Prostate gland (tissue), 2 donors: Measurements from ENCODE around the gene GCHFR. TPM values are rescaled to one million over a fixed set of nuclear protein-coding genes. Genes with fewer than 3 reads are reported as not detected.
A peak's percentile ranks its signal among the peaks of the same experiment; 100 is the strongest.

ENCODE experiments used
- DNase-seq: peaks from one replicate; pipeline ENCODE4 v3.0.0-alpha.2; 2019; ENCODE audit warnings: low spot score
- H3K27ac ChIP-seq, 2 donors: fragments of 200-600 bp; sonication (generic); 2 replicates each; pipeline ENCODE4 v1.5.1; 2017 to 2019
- H3K27me3 ChIP-seq: fragments of 200-600 bp; sonication (generic); replicated peaks from 2 replicates; pipeline ENCODE4 v1.5.1; 2019; ENCODE audit not compliant: insufficient read depth
- H3K36me3 ChIP-seq, 2 donors: fragments of 200-600 bp; sonication (generic); 1 replicate in 1 of 2; 2 replicates in 1 of 2; pipeline versions ENCODE4 v1.5.1 to v1.8.1; 2017 to 2019
- H3K4me1 ChIP-seq: fragments of 200-600 bp; sonication (generic); replicated peaks from 2 replicates; pipeline ENCODE4 v1.5.1; 2019
- H3K4me3 ChIP-seq, 2 donors: fragments of 200-600 bp; sonication (generic); 2 replicates each; pipeline ENCODE4 v1.5.1; 2017 to 2019
- H3K9me3 ChIP-seq: fragments of 200-600 bp; sonication (generic); 2 replicates; pipeline ENCODE4 v1.5.1; 2017
- POLR2A ChIP-seq: fragments of 450-650 bp; IDR thresholded peaks from one replicate; pipeline ENCODE4 v1.6.1; 2016; ENCODE audit warnings: antibody characterized with exemption, mild to moderate bottlenecking
- POLR2AphosphoS5 ChIP-seq: sonication (generic); formaldehyde crosslinking; IDR thresholded peaks from one replicate; pipeline ENCODE4 v1.6.1; 2017; ENCODE audit warnings: antibody characterized with exemption
- WGBS: methylation state at CpG from one replicate; pipeline ENCODE4 v1.1.5; 2018; 5-methylcytosine and 5-hydroxymethylcytosine counted together
- intact Hi-C: fragments of 100-400 bp; cut with DNase I; formaldehyde crosslinking; loops from one replicate; pipeline ENCODE4 v1.14.2; 2022
- total RNA-seq, 2 donors: library from RNA; depleted of rRNA; stranded (reverse); fragments of >200 nt; gene quantifications; one replicate each; pipeline ENCODE4 v1.1.0, GENCODE V29; 2016
- TF ChIP-seq, protein P1 (sequence below), 4 experiments: fragments of 200-600 bp in 2 of 4; fragments of 450-650 bp in 2 of 4; sonication (generic) in 2 of 4; IDR thresholded peaks; 1 replicate in 3 of 4; 2 replicates in 1 of 4; pipeline ENCODE4 v1.5.1; 2016 to 2019; ENCODE audit warnings: antibody characterized with exemption in 4 of 4, mild to moderate bottlenecking in 2 of 4, moderate library complexity in 2 of 4

The GCHFR gene
- total RNA-seq, 2 donors from 2014 or later = 14.3 to 61.3 TPM

DNA sequence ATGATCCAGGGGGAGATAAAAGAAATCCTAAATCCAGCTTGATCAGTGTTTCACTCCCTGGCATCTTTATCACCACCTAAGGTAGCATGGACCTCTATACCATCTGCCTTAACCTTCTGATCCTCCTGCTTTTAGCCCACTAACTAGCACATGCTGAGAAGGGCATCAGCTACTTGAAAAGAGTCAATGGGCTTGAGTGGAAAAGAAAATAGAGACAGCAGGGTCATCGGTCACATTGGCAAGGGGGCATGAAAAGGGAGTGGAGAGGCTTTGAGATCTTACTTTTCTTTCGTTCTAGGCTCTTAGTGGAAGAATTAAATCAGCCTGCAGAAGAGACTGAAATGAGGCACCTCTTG is 42.8 kb downstream of the GCHFR start:
- 0% methylated on average over 2 of the region's 2 CpGs for WGBS
- peak overlapping the region; percentile 78 to 91 for H3K4me3 ChIP-seq
- H3K27me3 ChIP-seq = no peaks in the 10 kb centered on the region
- H3K27ac ChIP-seq = peak overlapping the region; percentile 94 to 98
- H3K4me1 ChIP-seq = peaks cover 3% of the 10 kb centered on the region
- no peaks in the 10 kb centered on the region for H3K9me3 ChIP-seq
- no peaks in the 10 kb centered on the region for H3K36me3 ChIP-seq
- intact Hi-C loops = no loop called here
- DNase-seq = no peak
- no peak for TF ChIP-seq POLR2AphosphoS5
- TF ChIP-seq, protein P1, sequence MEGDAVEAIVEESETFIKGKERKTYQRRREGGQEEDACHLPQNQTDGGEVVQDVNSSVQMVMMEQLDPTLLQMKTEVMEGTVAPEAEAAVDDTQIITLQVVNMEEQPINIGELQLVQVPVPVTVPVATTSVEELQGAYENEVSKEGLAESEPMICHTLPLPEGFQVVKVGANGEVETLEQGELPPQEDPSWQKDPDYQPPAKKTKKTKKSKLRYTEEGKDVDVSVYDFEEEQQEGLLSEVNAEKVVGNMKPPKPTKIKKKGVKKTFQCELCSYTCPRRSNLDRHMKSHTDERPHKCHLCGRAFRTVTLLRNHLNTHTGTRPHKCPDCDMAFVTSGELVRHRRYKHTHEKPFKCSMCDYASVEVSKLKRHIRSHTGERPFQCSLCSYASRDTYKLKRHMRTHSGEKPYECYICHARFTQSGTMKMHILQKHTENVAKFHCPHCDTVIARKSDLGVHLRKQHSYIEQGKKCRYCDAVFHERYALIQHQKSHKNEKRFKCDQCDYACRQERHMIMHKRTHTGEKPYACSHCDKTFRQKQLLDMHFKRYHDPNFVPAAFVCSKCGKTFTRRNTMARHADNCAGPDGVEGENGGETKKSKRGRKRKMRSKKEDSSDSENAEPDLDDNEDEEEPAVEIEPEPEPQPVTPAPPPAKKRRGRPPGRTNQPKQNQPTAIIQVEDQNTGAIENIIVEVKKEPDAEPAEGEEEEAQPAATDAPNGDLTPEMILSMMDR (IDR thresholded peaks at IDR 0.05) = no peak
- no peak for TF ChIP-seq POLR2A

- Histone ChIP-seq H3K4me3 (peak within 1 kb of the TSS; percentile 78 to 91), H3K9me3 (no peaks in the 10 kb centered on the region), H3K27me3 (no peaks in the 10 kb centered on the region), H3K36me3 (no peaks in the 10 kb centered on the region), H3K4me1 (peaks cover 3% of the 10 kb centered on the region), H3K27ac (peak within 1 kb of the TSS; percentile 94 to 98)
- DNase-seq = peak; percentile 99
- intact Hi-C loops = no loop called here
- WGBS = under 1% methylated on average over 61 of the region's 64 CpGs
- TF ChIP-seq, protein P1 (IDR thresholded peaks at IDR 0.05) = peak in 1 of 4 experiments; percentile 39
- TF ChIP-seq POLR2A (peak; percentile 57), POLR2AphosphoS5 (peak; percentile 95)
Measured at GRCh38 chr15:40807028-40807887, 43.4 kb downstream of the GCHFR start, which contains the start of the genes DNAJC17 and ZFYVE19. TSS of gene DNAJC17 (minus strand) at chr15:40807473. CDS start at chr15:40807446, 27 bp downstream. TSS of gene ZFYVE19 (plus strand) at chr15:40807089. CDS start at chr15:40807590, 501 bp downstream.

DNA sequence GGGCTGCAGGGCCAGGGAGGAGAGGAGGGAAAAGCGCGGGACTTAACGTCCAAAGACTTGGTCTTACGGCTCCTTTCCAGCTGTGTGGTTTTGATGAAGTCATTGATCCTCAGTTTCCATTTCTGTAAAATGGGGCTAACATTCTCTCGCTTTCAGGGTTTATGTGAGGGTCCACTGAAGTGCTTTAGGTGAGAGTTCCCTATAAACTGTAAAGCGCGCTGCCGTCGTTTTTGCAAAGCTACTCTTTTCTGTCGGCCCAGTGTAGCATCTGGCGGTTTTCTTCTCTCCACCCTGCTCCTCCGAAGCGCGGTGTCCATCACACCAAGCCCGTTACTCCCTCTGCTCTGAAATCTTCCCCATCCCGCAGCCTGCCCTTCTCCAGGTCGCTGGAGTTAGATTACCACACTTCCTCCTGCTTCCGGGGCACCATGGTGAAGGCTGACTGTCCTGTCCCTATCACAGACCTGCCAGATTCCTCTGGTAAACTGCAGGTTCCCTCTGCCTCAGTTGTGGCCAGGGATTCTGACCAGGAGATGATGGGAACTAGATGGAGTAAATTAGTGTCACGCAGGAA is 44.1 kb downstream of the GCHFR start:
- TF ChIP-seq POLR2AphosphoS5 = no peak
- TF ChIP-seq POLR2A = no peak
- TF ChIP-seq, protein P1 (IDR thresholded peaks at IDR 0.05) = no peak
- H3K36me3 ChIP-seq = no peaks in the 10 kb centered on the region
- H3K27ac ChIP-seq = peak overlapping the region; percentile 94 to 98
- no peaks in the 10 kb centered on the region for H3K9me3 ChIP-seq
- peaks cover 3% of the 10 kb centered on the region for H3K4me1 ChIP-seq
- intact Hi-C loops = no loop called here
- no peaks in the 10 kb centered on the region for H3K27me3 ChIP-seq
- H3K4me3 ChIP-seq = peak overlapping the region; percentile 78 to 91
- 59% methylated on average over 19 of the region's 19 CpGs for WGBS
- DNase-seq = no peak

DNA sequence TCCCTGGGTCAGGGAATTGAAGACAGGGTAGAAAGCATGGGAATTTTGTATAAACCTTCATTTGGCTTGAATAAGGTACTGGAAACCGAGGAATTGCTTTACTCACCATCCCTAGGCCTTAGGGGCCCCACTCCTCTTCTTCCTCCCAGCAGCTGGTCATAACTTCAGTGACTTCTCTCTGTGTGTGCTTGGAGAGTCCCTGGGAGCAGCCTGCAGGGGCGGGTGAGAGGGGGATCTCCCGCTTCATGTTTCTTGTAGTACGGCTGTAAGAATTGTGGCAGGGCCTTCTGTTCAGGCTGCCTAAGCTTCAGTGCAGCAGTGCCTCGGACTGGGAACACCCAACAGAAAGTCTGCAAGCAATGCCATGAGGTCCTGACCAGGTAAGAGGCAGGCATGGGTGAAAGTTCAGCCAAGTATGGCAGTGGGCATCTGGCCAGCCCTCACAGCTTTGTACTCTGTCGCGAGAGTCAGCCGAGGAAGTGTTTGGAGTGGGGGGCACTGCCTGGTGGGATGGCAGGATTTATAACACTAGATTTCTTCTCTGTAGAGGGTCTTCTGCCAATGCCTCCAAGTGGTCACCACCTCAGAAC is 45.1 kb downstream of the GCHFR start:
- WGBS = 63% methylated on average over 8 of the region's 8 CpGs
- no peaks in the 10 kb centered on the region for H3K9me3 ChIP-seq
- peaks cover 0 to 2% of the 10 kb centered on the region in 2 donors for H3K36me3 ChIP-seq
- no peak for DNase-seq
- no peaks in the 10 kb centered on the region for H3K27me3 ChIP-seq
- H3K4me1 ChIP-seq = peaks cover 3% of the 10 kb centered on the region
- intact Hi-C loops = no loop called here
- TF ChIP-seq, protein P1 (IDR thresholded peaks at IDR 0.05) = no peak
- TF ChIP-seq POLR2AphosphoS5 (no peak), POLR2A (no peak)
- no peak overlapping the region for H3K4me3 ChIP-seq
- no peak overlapping the region for H3K27ac ChIP-seq
